HG02870 (cell line): ENCODE data around the gene FUT3.
"Not testable (repeated sequence)": the region's sequence is repeated elsewhere in the genome, so short reads cannot be mapped to it uniquely, and the experiment has no call there.

Experiments
- ATAC-seq: cut with Tn5 transposase; IDR thresholded peaks from one replicate; pipeline ENCODE4 v1.9.1; 2021; ENCODE audit warnings: mild to moderate bottlenecking, moderate library complexity; ENCODE audit not compliant: unreplicated experiment

The FUT3 gene

DNA sequence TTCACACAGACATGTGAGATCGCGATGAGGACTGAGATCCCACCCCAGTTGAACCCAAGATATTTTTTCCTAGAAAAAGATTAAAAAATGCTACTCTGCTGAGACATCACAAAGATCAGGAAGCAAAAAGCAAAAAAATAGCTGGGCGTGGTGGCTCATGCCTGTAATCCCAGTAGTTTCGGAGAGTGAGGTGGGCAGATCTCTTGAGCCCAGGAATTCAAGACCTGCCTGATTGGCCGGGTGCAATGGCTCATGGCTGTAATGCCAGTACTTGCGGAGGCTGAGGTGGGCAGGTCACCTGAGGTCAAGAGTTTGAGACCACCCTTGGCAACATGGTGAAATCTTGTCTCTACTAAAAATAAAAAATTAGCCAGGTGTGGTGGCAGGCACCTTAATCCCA is 1.1 kb downstream of the FUT3 start:
- no peak for ATAC-seq

- not testable (repeated sequence) for ATAC-seq
Observed at GRCh38 chr19:5848621-5849020, 2.6 kb downstream of the FUT3 start.

- not testable (repeated sequence) for ATAC-seq
Observed at GRCh38 chr19:5847846-5848245, 3.4 kb downstream of the FUT3 start.

DNA sequence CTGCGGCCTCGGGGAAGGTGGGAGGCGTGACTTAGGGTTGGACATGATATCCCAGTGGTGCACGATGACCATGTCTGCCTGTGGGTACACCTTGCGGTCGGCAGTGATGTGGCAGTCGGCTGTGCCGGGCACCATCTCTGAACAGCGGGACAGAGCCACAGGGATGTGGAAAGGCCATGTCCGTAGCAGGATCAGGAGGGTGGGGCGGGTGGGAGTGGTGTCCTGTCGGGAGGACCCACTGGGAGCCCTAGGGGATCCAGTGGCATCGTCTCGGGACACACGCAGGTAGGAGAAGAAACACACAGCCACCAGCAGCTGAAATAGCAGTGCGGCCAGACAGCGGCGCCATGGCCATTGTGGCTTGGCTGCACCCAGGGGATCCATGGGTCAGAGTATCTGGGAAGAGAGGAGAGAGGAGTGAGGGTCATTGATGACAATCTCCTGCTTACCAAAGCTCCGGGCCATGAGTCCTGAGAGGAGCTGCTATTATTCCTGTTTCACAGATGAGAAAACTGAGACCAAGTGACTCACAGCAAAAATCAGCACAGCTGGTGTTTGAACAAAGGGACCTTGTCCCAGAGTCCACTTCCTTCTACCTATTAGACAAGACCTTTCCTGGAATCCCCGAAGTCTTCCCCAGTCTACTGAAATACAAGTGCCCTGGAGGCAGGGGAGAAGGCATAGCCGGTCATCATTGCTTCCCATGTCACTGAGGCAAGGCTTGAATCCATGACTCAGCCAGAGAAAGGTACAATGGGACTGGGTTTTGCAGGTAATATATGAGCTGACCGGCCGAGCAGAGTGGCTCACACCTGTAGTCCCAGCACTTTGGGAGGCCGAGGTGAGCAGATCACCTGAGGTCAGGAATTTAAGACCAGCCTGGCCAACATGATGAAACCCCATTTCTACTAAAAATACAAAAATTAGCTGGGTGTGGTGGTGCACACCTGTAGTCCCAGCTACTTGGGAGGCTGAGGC is 6.5 kb downstream of the FUT3 start:
- ATAC-seq: no peak

DNA sequence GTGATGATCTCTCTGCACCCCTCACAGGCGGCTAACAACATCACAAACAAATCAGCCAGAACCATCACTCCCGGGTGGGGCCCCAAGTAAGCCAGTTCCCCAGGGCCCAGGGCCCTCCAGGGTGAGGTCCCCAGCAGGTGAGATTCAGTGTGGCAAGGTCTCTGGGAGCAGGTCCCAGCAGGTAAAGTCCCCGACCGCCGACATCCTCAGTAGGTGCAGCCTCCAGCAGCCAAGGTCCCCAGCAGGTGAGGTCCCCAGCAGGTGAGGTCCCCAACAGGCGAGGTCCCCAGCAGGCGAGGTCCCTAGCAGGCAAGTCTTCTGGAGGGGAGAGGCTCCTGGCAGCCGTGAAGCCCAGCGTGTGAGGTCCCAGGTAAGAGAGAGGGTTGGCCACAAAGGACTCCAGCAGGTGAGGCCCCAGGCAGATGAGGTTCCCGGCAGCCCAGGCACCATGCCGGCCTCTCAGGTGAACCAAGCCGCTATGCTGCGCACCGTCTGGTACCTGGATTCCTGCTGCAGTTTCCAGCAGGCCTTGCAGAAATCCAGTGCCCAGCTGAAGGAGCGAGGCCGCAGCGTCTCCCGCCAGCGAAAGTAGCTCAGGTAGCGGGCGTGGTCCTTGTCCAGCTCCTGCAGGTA is 7.8 kb downstream of the FUT3 start:
- no peak for ATAC-seq

DNA sequence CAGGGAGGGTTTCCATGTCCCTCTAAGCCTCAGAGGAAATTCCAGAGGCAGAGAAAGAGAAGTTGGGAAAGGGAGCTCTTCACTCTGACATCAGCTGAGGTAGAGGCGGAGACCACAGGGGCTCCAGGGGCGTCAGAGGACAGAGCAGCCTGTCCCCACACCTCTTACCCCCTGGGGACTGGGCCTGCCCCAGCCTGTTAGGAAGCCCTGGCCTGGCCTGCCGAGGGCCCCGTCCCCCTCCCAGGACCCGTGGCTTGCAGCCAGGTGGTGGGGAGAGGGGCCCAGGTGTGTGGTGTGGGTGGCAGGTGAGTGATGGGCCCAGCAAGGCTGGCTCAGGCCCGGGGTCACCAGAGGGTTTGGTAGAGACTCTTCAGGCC is 9.5 kb downstream of the FUT3 start:
- not testable (repeated sequence) for ATAC-seq

GRCh38 chr19:5839065-5840017 is 11.9 kb downstream of the FUT3 start, which contains the start of gene FUT6:
FUT6 (minus strand) TSS chr19:5839702; CDS start chr19:5832567, 7,135 bp downstream.
- no peak for ATAC-seq

- ATAC-seq: no peak
Observed at GRCh38 chr19:5838353-5839064, 12.7 kb downstream of the FUT3 start.

- ATAC-seq: no peak
Observed at GRCh38 chr19:5837761-5838352, 13.4 kb downstream of the FUT3 start.

DNA sequence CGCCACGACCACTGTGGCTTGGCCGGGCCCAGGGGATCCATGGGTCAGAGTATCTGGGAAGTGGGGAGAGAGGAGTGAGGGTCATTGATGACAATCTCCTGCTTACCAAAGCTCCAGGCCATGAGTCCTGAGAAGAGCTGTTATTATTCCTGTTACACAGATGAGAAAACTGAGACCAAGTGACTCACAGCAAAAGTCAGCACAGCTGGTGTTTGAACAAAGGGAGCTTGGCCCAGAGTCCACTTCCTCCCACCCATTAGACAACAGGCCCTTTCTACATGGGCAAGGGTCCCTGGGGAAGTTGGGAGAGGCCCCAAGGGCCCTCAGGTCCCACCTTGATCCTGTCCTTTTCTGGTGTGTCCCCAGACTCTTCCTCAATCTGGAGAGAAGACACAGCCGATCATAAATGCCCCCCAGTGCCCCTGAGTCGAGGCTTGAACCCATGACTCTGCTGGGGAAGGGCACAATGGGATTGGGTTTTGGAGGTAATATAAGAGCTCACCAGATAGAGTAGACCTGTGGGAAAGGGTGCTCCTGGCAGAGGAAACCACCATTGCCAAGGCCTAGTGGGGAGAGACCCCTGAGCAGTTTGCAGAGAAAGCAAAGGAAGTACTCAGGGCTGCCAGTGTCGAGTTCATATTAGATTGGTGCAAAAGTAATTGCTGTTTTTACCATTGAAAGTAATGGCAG is 18.6 kb downstream of the FUT3 start:
- ATAC-seq: no peak

DNA sequence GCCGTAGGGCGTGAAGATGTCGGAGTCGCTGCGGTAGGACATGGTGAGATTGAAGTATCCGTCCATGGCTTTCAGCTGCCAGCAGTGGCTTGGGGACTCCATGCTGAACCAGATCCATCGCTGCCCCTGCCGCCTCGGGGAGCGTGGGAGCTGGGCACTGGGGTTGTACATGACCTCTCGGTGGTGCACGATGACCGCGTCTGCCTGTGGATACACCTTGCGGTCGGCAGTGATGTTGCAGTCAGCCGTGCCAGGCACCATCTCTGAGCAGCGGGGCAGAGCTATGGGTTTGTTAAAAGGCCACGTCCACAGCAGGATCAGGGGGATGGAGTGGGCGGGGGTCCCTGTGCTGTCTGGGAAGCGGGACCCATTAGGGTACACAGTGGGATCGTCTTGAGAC is 19.2 kb downstream of the FUT3 start:
- no peak for ATAC-seq

DNA sequence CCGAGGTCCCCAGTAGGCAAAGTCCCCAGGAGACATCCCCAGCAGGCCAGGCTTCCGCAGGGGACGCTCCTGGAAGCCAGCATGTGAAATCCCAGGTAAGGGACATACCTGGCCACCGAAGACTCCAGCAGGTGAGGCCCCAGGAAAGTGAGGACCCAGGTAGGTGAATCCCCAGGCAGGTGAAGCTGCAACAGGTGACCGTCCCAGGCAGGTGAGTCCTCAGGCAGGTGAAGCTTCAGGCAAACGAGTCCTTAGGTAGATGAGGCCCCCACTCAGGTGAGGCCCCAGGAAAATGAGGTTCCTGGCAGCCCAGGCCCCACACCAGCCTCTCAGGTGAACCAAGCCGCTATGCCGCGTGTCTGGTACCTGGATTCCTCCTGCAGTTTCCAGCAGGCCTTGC is 20.1 kb downstream of the FUT3 start:
- no peak for ATAC-seq

DNA sequence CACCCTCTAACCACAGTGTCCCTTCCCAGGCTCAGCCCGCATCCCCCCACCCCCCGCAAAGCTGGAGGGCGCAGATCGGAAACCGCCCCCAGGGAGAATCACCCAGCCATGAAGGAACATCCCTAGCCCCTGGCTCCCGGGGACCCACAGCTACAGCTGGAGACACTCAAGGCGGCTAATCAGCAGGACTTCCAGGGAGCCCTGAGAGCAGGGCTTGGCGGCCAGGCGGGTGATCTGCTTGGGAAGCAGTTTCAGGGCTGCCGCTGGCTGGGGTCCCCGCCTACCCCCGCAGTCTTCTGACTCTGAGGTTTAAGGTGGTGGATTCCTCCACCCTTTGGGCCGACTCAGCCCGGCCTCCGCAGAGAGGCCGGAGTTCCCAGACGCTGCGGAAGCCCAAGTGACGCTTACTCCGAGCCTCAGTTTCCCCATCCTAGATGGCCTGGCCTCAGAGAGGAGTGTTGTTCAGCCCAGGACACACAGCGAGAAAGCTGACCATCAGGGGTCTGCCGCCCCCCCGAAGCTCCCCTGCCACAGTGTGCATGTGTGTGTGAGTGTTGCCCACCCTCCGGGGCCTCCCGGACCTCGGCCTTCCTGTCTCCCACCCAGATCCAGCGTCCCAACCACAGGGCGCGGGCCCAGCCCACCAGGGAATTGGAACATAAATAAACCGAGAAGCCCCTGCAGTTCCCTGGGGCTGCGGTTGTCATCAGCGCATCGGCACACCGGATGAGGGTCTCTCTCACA is 21.5 kb downstream of the FUT3 start:
- no peak for ATAC-seq

- ATAC-seq: no peak
Observed at GRCh38 chr19:5828661-5829566, 22.3 kb downstream of the FUT3 start.

GRCh38 chr19:5827891-5828660 is 23.2 kb downstream of the FUT3 start:
- peak; percentile 62 for ATAC-seq

DNA sequence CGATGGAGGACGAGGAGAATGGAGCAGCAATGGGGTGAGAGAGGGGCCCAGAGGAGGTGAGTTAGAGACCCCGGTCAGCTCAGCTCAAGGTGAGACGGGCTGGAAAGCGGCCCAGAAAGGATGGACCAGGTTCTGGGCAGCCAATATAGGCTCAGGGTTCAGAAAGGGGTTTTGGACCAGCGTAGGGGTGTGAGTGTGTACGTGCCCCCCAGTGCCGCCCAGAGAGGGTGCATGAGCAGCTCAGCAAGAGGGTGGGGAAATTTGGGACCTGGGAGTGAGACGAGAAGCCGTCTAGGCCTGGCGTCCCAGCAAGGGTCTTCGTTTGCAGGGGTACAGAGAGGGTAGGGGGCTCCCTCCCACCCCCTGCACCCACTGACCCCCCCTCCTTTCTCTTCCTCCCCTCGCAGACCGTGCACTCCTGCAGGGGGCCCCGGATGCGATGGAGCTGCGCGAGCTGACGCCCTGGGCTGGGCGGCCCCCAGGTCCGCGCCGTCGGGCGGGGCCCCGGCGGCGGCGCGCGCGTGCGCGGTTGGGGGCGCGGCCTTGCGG is 23.8 kb downstream of the FUT3 start:
- no peak for ATAC-seq
